PC-9 (cell line): ENCODE measurements around the gene MEX3A. TPM values are rescaled to one million over a fixed set of nuclear protein-coding genes. Genes with fewer than 3 reads are reported as not detected.
A peak's percentile ranks its signal among the peaks of the same experiment; 100 is the strongest.

Experiments used
- BruUV-seq: library from RNA; stranded (reverse); fragments of 400-500 nt; replicated peaks from 2 replicates; lab custom pipeline; 2021; lab: Mats Ljungman, UMichigan
- CTCF ChIA-PET: fragments of 300-600 bp; sonication (Branson Sonifier 250); formaldehyde crosslinking; loops from one replicate; lab custom pipeline; 2022; ENCODE audit warnings: antibody characterized with exemption; lab: Charles Lee
- POLR2A ChIA-PET: fragments of 300-600 bp; sonication (Branson Sonifier 250); formaldehyde crosslinking; loops from one replicate; lab custom pipeline; 2022; ENCODE audit warnings: antibody characterized with exemption; ENCODE audit not compliant: unreplicated experiment; lab: Charles Lee
- DNase-seq, 2 experiments: peaks; one replicate each; pipeline versions ENCODE4 v3.0.0 to v3.0.0-alpha.2; 2015 to 2022; ENCODE audit warnings: mixed read lengths in 1 of 2
- H2AFZ ChIP-seq: fragments of 200-600 bp; sonication (generic); 2 replicates; pipeline ENCODE4 v1.8.1; 2017; ENCODE audit warnings: antibody characterized with exemption
- H3F3A ChIP-seq: fragments of 200-600 bp; sonication (generic); 2 replicates; pipeline ENCODE4 v1.8.1; 2017; ENCODE audit warnings: antibody characterized with exemption, mild to moderate bottlenecking, low read depth; ENCODE audit not compliant: insufficient read depth
- H3K27ac ChIP-seq: fragments of 200-600 bp; sonication (generic); 2 replicates; pipeline ENCODE4 v1.6.1; 2016; ENCODE audit warnings: mixed run types
- H3K27me3 ChIP-seq: fragments of 200-600 bp; sonication (generic); 2 replicates; pipeline ENCODE4 v1.6.1; 2016; ENCODE audit warnings: low read depth, mixed run types; ENCODE audit not compliant: insufficient read depth
- H3K36me3 ChIP-seq: fragments of 200-600 bp; sonication (generic); 2 replicates; pipeline ENCODE4 v1.6.1; 2016; ENCODE audit warnings: low read depth, mixed run types
- H3K4me1 ChIP-seq: fragments of 200-600 bp; sonication (generic); replicated peaks from 2 replicates; pipeline ENCODE4 v1.6.1; 2016; ENCODE audit warnings: mixed run types; ENCODE audit not compliant: insufficient read depth
- H3K4me2 ChIP-seq: fragments of 200-600 bp; sonication (generic); 2 replicates; pipeline ENCODE4 v1.6.1; 2017; ENCODE audit warnings: mixed run types
- H3K4me3 ChIP-seq: fragments of 200-600 bp; sonication (generic); 2 replicates; pipeline ENCODE4 v1.6.1; 2016; ENCODE audit warnings: mixed run types
- H3K79me2 ChIP-seq: fragments of 200-600 bp; sonication (generic); 2 replicates; pipeline ENCODE4 v1.6.1; 2017; ENCODE audit warnings: low read depth, mixed run types
- H3K9me2 ChIP-seq: fragments of 200-600 bp; sonication (generic); 2 replicates; pipeline ENCODE4 v1.8.1; 2017; ENCODE audit warnings: mild to moderate bottlenecking; ENCODE audit not compliant: insufficient read depth
- H3K9me3 ChIP-seq: fragments of 200-600 bp; sonication (generic); 2 replicates; pipeline ENCODE4 v1.8.1; 2016; ENCODE audit warnings: low read depth; ENCODE audit not compliant: insufficient read depth
- H4K20me1 ChIP-seq: fragments of 200-600 bp; sonication (generic); 2 replicates; pipeline ENCODE4 v1.8.1; 2017; ENCODE audit not compliant: insufficient read depth
- EZH2 ChIP-seq: fragments of 200-600 bp; sonication (generic); IDR thresholded peaks from 2 replicates; pipeline ENCODE4 v1.8.0; 2017; ENCODE audit warnings: antibody characterized with exemption, low read depth
- intact Hi-C: fragments of 100-400 bp; cut with micrococcal nuclease; formaldehyde crosslinking; loops from one replicate; pipeline ENCODE4 v1.10.0; 2022; ENCODE audit not compliant: unreplicated experiment
- total RNA-seq: library from RNA; stranded (reverse); gene quantifications from 2 replicates; pipeline ENCODE4 v1.2.3, GENCODE V29; 2021
- TF ChIP-seq, protein P1 (sequence below): fragments of 200-600 bp; sonication (generic); conservative IDR thresholded peaks from 2 replicates; pipeline ENCODE4 v1.6.1; 2017; ENCODE audit warnings: mixed run types, antibody characterized with exemption, mild to moderate bottlenecking, moderate library complexity

MEX3A gene
- total RNA-seq, 1 experiment from 2014 or later: 7.2 TPM

DNA sequence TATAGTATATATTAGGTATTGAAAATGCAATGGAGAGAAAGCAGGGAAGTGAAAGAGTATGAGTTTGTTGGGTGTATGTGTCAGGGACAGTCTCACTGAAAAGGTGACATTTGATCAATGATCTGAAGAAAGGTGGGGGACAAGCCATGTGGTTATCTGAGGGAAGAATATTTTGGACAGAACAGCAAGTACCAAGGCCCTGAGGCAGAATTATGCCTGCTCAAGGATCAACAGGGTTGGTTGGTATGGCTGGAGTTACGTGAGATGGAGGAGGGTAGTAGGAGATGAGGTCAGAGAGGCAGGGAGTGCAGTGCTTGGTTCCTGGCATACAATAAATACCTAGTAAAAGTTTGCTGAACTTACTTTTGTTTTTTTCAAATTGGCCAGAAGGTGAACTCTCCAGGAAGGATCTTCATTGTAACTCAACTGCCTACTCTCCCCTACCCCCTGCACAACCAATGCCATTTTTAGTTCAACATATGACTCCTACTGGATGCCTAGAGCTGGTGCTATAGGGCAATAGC lies 25.9 kb downstream of the MEX3A start:
- Histone ChIP-seq H3K27ac (no peak overlapping the region), H3K9me2 (no peaks in the 10 kb centered on the region), H3K4me2 (no peak overlapping the region), H3K79me2 (peaks cover 36% of the 10 kb centered on the region), H2AFZ (no peak overlapping the region), H3K4me3 (no peak overlapping the region), H3K36me3 (no peaks in the 10 kb centered on the region), H4K20me1 (0 out of 2 replicates have a peak, but pooled peaks cover 6% of the 10 kb centered on the region), H3K4me1 (peaks cover 11% of the 10 kb centered on the region; the same call in 1 of the 2 replicates), H3K27me3 (no peaks in the 10 kb centered on the region), H3F3A (peaks cover 9% of the 10 kb centered on the region), H3K9me3 (no peaks in the 10 kb centered on the region)
- no TSS peak for BruUV-seq
- POLR2A ChIA-PET: no interaction called here
- TF ChIP-seq, protein P1, sequence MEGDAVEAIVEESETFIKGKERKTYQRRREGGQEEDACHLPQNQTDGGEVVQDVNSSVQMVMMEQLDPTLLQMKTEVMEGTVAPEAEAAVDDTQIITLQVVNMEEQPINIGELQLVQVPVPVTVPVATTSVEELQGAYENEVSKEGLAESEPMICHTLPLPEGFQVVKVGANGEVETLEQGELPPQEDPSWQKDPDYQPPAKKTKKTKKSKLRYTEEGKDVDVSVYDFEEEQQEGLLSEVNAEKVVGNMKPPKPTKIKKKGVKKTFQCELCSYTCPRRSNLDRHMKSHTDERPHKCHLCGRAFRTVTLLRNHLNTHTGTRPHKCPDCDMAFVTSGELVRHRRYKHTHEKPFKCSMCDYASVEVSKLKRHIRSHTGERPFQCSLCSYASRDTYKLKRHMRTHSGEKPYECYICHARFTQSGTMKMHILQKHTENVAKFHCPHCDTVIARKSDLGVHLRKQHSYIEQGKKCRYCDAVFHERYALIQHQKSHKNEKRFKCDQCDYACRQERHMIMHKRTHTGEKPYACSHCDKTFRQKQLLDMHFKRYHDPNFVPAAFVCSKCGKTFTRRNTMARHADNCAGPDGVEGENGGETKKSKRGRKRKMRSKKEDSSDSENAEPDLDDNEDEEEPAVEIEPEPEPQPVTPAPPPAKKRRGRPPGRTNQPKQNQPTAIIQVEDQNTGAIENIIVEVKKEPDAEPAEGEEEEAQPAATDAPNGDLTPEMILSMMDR: no peak
- TF ChIP-seq EZH2: no peak
- CTCF ChIA-PET: no interaction called here
- intact Hi-C loops: no loop called here
- DNase-seq: no peak

DNA sequence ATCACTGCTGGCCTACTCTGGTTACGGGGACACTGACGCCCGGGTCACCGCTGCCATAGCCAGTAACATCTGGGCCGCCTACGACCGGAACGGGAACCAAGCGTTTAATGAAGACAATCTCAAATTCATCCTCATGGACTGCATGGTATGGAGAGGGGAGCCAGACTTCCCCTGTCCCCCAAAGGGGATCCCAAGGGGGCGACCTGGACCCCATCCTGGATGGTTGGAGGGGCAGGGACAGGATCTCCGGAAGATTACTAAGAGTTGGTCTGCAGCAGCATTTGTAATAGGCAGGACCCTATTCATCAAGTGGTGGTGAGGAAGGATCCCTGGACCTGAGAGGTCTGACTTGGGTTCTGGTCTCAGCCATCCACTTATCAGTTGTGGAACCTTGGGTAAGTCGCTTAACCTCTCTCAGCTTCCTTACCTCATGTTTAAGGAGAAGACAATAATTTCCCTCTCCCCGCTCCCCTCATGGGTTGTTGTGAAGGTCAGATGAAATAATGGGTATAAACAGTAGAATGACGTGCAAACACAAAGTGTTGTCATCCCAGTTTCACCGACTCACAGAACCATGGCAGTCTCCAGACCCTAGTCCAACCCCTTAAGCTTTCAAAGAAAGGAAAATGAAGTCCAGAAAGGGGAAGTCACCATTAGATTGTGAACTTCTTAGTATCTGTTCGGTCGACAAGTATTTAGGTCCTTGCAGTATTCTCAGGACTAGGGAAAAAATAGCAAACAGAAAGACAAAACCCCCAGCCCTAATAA lies 26.8 kb downstream of the MEX3A start:
- Histone ChIP-seq H3K4me1 (peaks cover 11% of the 10 kb centered on the region; the same call in 1 of the 2 replicates), H4K20me1 (0 out of 2 replicates have a peak, but pooled peaks cover 6% of the 10 kb centered on the region), H2AFZ (peak overlapping the region; percentile 94), H3F3A (peaks cover 6% of the 10 kb centered on the region), H3K79me2 (peaks cover 38% of the 10 kb centered on the region), H3K9me2 (no peaks in the 10 kb centered on the region), H3K4me2 (peak overlapping the region; percentile 89), H3K27me3 (no peaks in the 10 kb centered on the region), H3K4me3 (peak overlapping the region; percentile 84), H3K9me3 (no peaks in the 10 kb centered on the region), H3K27ac (no peak overlapping the region), H3K36me3 (no peaks in the 10 kb centered on the region)
- ChIA-PET CTCF (no interaction called here), POLR2A (no interaction called here)
- TF ChIP-seq EZH2: no peak
- TF ChIP-seq, protein P1: no peak
- no peak for DNase-seq
- intact Hi-C loops: no loop called here
- BruUV-seq: no TSS peak

DNA sequence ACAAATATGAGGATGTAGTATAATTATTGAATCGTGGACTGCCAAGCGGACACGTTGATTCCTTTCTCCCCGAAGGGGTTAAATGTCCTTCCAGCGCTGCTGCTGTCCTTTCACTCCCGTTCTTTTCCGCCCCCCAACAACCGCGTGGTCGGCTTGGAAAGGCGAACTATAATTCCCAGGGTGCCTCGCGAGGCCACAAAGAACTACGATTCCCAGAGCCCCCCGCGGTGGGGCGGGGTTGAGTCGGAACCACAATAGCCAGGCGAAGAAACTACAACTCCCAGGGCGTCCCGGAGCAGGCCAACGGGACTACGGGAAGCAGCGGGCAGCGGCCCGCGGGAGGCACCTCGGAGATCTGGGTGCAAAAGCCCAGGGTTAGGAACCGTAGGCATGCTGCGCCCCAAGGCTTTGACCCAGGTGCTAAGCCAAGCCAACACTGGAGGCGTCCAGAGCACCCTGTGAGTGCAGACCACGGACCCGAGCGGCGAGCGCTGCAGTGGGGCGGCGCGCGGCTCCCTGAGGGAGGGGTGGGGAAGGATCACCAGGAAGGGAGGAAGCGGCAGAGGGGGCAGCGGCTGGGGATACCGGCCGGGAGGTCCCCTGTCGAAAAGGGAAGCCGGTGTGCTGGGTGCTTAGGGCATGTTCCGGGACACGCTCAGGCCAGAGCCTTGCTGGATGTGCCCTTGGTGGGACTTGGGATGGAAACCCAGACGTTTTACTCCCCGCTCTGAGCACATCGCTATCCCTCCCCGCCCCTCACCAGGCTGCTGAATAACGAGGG lies 27.6 kb downstream of the MEX3A start, which contains the start of gene LAMTOR2:
TSS of gene LAMTOR2 (plus strand) at position 283 of the 781 bp plus-strand sequence. CDS start at position 391, 108 bp downstream.
- Histone ChIP-seq H3K36me3 (0 out of 2 replicates have a peak, but pooled peaks cover 6% of the 10 kb centered on the region), H3K9me2 (no peaks in the 10 kb centered on the region), H3F3A (peaks cover 6% of the 10 kb centered on the region), H4K20me1 (0 out of 2 replicates have a peak, but pooled peaks cover 6% of the 10 kb centered on the region), H3K79me2 (peaks cover 38% of the 10 kb centered on the region), H3K4me2 (peak within 1 kb of the TSS; percentile 89), H3K27me3 (no peaks in the 10 kb centered on the region), H3K9me3 (no peaks in the 10 kb centered on the region), H2AFZ (peak within 1 kb of the TSS; percentile 94), H3K27ac (peak within 1 kb of the TSS; percentile 85), H3K4me1 (peaks cover 11% of the 10 kb centered on the region; the same call in 1 of the 2 replicates), H3K4me3 (peak within 1 kb of the TSS; percentile 84)
- POLR2A ChIA-PET: interaction anchor here (0.6 kb wide), 1 partner anchor 71 kb away, joined by 3 read pairs; no protein-coding TSS in a partner anchor
- TF ChIP-seq, protein P1: 0 out of 2 replicates have a peak, but pooled peaks have one; percentile 7
- TF ChIP-seq EZH2: no peak
- CTCF ChIA-PET: interaction anchor here (0.7 kb wide), 1 partner anchor 60 kb away, joined by 3 read pairs; the partner anchor contains the start of gene LMNA
- BruUV-seq: no TSS peak
- DNase-seq: peak; percentile 93 to 97
- intact Hi-C loops: loop anchor here (1.0 kb wide), 1 partner anchor 228 kb away; the partner anchor contains the start of gene SMG5
